Activated naive CD8-positive, alpha-beta T cell treated with anti-CD3 and anti-CD28 coated beads, Interleukin-2, amount 10 ng/mL, durations not matched to agents 7 days and 5 days (primary cell): ENCODE results near the gene IL23R. TPM values are rescaled to one million over a fixed set of nuclear protein-coding genes. Genes with fewer than 3 reads are reported as not detected.
A peak's percentile ranks its signal among the peaks of the same experiment; 100 is the strongest.

Source experiments
- ATAC-seq: fragments of 150-1000 bp; cut with Tn5 transposase; one replicate; pipeline ENCODE4 v1.10.0; 2021; ENCODE audit warnings: low read depth, moderate library complexity
- POLR2A ChIA-PET: fragments of 350-600 bp; sonication (Branson Sonifier 250); formaldehyde crosslinking; loops from one replicate; lab custom pipeline; 2021; ENCODE audit warnings: antibody characterized with exemption; lab: Charles Lee
- DNase-seq: peaks from one replicate; pipeline ENCODE4 v3.0.0; 2021
- H3K27ac Mint-ChIP-seq: one replicate; pipeline ENCODE4 v1.8.0; 2022; ENCODE audit warnings: mild to moderate bottlenecking, mixed read lengths
- H3K27me3 Mint-ChIP-seq: one replicate; pipeline ENCODE4 v1.8.0; 2022; ENCODE audit warnings: mild to moderate bottlenecking, moderate library complexity, mixed read lengths
- H3K36me3 Mint-ChIP-seq: one replicate; pipeline ENCODE4 v1.8.0; 2021; ENCODE audit warnings: mild to moderate bottlenecking, mixed read lengths
- H3K4me1 Mint-ChIP-seq: one replicate; pipeline ENCODE4 v1.8.0; 2021; ENCODE audit warnings: mixed read lengths
- H3K4me3 Mint-ChIP-seq: one replicate; pipeline ENCODE4 v1.8.0; 2022; ENCODE audit warnings: mild to moderate bottlenecking, moderate library complexity, mixed read lengths
- H3K9me3 Mint-ChIP-seq: one replicate; pipeline ENCODE4 v1.8.0; 2021; ENCODE audit warnings: mixed read lengths
- total RNA-seq, 2 experiments: library from RNA; stranded (reverse); gene quantifications; one replicate each; pipeline ENCODE4 v1.2.3, GENCODE V29; 2021

The IL23R gene
- total RNA-seq, 2 experiments from 2014 or later = 0.19 TPM; not detected in 1

DNA sequence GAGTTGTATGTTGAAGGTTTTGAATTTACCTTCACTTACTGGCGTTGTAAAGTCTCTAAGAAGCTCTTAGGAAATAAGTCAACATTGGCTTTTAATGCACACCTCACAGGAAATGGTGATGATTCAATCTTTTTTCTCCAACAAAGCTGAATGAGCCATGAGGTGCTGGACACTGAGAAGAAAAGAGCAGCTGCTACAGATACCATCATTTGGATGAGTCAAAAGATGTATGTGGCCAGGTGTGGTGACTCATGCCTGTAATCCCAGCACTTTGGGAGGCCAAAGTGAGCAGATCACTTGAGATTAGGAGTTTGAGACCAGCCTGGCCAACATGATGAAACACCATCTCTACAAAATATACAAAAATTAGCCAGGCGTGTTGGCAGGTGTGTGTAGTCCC lies 3.3 kb upstream of the IL23R start:
- H3K9me3 Mint-ChIP-seq = peaks cover 5% of the 10 kb centered on the region
- peak; percentile 93 for ATAC-seq
- peaks cover 19% of the 10 kb centered on the region for H3K4me1 Mint-ChIP-seq
- H3K4me3 Mint-ChIP-seq = peak overlapping the region; percentile 36
- peaks cover 8% of the 10 kb centered on the region for H3K27me3 Mint-ChIP-seq
- no peak for DNase-seq
- H3K27ac Mint-ChIP-seq = peak overlapping the region; percentile 69
- POLR2A ChIA-PET = interaction anchor here (0.7 to 1.4 kb wide), 6 partner anchors 8 to 49 kb away, joined by 3 to 5 read pairs (median 4); no protein-coding TSS in a partner anchor
- H3K36me3 Mint-ChIP-seq = peaks cover 11% of the 10 kb centered on the region

DNA sequence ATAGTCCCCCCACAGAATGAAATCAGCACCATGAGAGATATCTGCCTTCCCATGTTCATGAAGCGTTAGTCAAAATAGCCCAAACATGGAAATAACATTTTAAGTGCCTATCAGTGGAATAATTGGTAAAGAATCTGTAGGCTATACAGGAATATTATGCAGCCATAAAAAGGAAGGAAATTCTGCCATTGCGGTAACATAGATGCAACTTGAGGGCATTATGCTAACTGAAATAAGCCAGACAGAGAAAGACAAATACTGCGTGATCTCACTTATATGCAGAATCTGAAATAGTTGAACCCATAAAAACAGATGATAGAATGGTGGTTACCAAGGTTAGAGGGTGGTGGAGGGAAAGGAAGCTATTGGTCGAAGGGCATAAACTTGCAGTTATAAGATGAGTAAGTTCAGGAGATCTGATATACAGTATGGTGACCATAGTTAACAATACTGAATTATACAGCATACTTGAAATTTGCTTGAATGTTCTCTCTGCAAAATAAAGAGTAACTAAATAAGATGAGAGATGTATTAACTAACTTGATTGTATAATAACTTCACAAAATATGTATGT lies 699 bp upstream of the IL23R start:
- Mint-ChIP-seq H3K4me3 (no peak overlapping the region), H3K27me3 (peaks cover 19% of the 10 kb centered on the region), H3K27ac (no peak overlapping the region), H3K9me3 (peaks cover 3% of the 10 kb centered on the region), H3K36me3 (peaks cover 11% of the 10 kb centered on the region), H3K4me1 (peaks cover 20% of the 10 kb centered on the region)
- ATAC-seq (no peak), DNase-seq (no peak)
- POLR2A ChIA-PET = no interaction called here

DNA sequence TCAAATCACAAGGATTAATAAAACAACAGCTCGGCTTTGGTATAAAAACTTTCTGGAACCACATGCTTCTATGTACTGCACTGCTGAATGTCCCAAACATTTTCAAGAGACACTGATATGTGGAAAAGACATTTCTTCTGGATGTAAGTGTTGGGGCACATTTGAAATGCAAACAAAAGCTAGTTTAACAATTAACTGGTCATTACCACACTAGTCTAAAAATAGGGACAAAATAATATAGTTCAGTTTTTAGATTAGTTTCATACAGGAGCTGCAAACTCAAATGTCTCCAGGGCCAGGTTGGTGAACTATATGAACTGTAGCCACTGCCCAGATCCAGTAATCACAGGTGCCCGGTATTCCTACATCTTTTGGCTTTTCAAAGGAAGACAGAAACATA lies 3.2 kb downstream of the IL23R start:
- Mint-ChIP-seq H3K27me3 (peaks cover 19% of the 10 kb centered on the region), H3K27ac (no peak overlapping the region)

GRCh38 chr1:67169932-67170331 lies 3.7 kb downstream of the IL23R start:
- H3K27me3 Mint-ChIP-seq = peaks cover 21% of the 10 kb centered on the region
- H3K4me1 Mint-ChIP-seq = peaks cover 33% of the 10 kb centered on the region
- POLR2A ChIA-PET = interaction anchor here (0.9 kb wide), 1 partner anchor 42 kb away, joined by 3 read pairs; no protein-coding TSS in a partner anchor
- DNase-seq (no peak), ATAC-seq (no peak)
- H3K4me3 Mint-ChIP-seq = no peak overlapping the region
- H3K36me3 Mint-ChIP-seq = peaks cover 8% of the 10 kb centered on the region
- H3K9me3 Mint-ChIP-seq = no peaks in the 10 kb centered on the region
- no peak overlapping the region for H3K27ac Mint-ChIP-seq

More for the DNA sequence above, 3.2 kb downstream of the IL23R start:
- Mint-ChIP-seq H3K36me3 (peaks cover 11% of the 10 kb centered on the region), H3K4me1 (peaks cover 31% of the 10 kb centered on the region), H3K4me3 (no peak overlapping the region), H3K9me3 (peaks cover 3% of the 10 kb centered on the region)
- DNase-seq (no peak), ATAC-seq (no peak)
- POLR2A ChIA-PET = no interaction called here

- H3K4me3 Mint-ChIP-seq = peak overlapping the region; percentile 47
- peak; percentile 68 for ATAC-seq
- H3K4me1 Mint-ChIP-seq = peaks cover 33% of the 10 kb centered on the region
- H3K27ac Mint-ChIP-seq = peak overlapping the region; percentile 82
- no peaks in the 10 kb centered on the region for H3K9me3 Mint-ChIP-seq
- no peak for DNase-seq
- H3K27me3 Mint-ChIP-seq = peaks cover 22% of the 10 kb centered on the region
- POLR2A ChIA-PET = interaction anchor here (0.8 to 1.9 kb wide), 7 partner anchors 8 to 117 kb away, joined by 3 to 5 read pairs (median 3); partner anchors contain the start of gene SLC35D1
- H3K36me3 Mint-ChIP-seq = peaks cover 6% of the 10 kb centered on the region
Measured at GRCh38 chr1:67170751-67171573, 4.7 kb downstream of the IL23R start.

DNA sequence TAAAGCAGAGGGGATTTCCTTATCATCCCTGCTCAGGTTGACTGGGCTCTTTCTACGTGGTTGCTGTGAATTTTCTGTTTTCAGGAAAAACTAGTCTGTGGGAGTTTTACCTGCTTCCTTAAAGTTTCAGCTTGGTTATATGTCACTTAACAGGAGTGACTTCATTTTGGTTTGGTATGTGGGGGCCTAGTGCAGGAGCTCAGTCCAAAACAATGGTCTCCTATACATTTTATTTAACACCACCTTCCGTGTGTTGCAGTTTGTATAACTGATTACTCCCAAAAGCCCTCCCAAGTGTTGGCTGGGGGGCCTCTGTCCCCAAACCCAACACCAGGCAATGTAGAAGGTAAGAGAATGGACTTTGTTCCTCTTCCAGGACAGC lies 5.3 kb downstream of the IL23R start:
- Mint-ChIP-seq H3K9me3 (no peaks in the 10 kb centered on the region), H3K4me1 (peaks cover 30% of the 10 kb centered on the region), H3K36me3 (peaks cover 8% of the 10 kb centered on the region), H3K27ac (peak overlapping the region; percentile 82), H3K27me3 (peaks cover 21% of the 10 kb centered on the region), H3K4me3 (peak overlapping the region; percentile 47)
- POLR2A ChIA-PET = interaction anchor here (1.0 to 1.9 kb wide), 5 partner anchors 19 to 118 kb away, joined by 4 to 6 read pairs (median 4); partner anchors contain the start of gene SLC35D1
- no peak for DNase-seq
- peak; percentile 14 for ATAC-seq

DNA sequence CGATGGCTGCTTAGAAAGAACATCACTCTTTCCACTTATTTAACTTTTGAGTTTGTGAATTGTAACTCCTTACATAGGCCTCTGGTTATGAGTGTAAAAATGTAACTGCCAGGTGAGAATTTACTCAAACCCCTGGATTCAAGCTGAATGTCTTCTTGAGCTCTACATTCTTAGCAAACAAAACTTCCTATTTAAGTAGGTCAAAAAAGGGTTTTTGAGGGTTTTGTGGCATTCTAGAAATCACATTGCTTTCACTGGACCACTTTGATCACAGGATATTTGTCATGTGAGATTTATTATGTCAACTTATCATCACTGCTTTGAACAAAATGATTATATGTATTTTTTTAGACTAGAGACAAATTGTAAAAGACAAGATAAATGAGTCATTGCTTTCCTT lies 5.7 kb downstream of the IL23R start:
- Mint-ChIP-seq H3K4me1 (peaks cover 30% of the 10 kb centered on the region), H3K27me3 (peaks cover 20% of the 10 kb centered on the region), H3K36me3 (peaks cover 8% of the 10 kb centered on the region), H3K27ac (peak overlapping the region; percentile 82), H3K9me3 (no peaks in the 10 kb centered on the region), H3K4me3 (peak overlapping the region; percentile 47)
- DNase-seq = no peak
- POLR2A ChIA-PET = interaction anchor here (0.8 to 1.9 kb wide), 6 partner anchors 9 to 118 kb away, joined by 4 to 6 read pairs (median 4); partner anchors contain the start of gene SLC35D1
- peak; percentile 21 for ATAC-seq

GRCh38 chr1:67173988-67174387 lies 7.7 kb downstream of the IL23R start:
- no peak for DNase-seq
- POLR2A ChIA-PET = no interaction called here
- ATAC-seq = no peak
- peaks cover 10% of the 10 kb centered on the region for H3K27me3 Mint-ChIP-seq
- H3K27ac Mint-ChIP-seq = no peak overlapping the region
- peaks cover 2% of the 10 kb centered on the region for H3K9me3 Mint-ChIP-seq
- H3K36me3 Mint-ChIP-seq = peaks cover 11% of the 10 kb centered on the region
- H3K4me1 Mint-ChIP-seq = peaks cover 30% of the 10 kb centered on the region
- no peak overlapping the region for H3K4me3 Mint-ChIP-seq

DNA sequence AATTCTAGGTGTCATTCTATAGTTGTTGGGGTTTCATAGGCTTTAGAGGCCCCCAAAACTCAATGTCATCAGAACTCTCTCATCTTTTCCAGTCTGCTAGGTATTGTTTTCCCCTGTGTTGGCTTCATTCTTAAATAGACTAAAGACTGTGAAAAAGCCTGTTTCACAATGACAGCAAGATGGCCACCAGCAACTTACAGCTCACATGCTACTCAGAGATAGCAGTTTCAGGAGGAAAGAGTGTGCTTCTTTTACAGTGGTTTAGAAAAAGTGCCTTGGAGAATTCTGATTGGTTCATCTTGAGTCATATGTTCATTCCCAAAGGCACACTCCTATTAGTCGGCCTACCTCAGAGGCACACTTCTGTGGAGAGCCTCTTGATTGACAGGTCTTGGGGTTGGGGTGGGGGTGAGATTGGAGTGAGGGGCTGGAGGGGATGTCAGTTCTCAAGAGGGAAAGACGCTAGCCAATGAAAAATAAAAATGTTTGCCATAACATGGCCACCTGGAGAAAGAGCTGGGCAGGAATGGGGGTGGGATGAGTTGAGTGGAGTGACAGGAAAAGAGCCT lies 8.5 kb downstream of the IL23R start:
- H3K9me3 Mint-ChIP-seq = peaks cover 6% of the 10 kb centered on the region

GRCh38 chr1:67175530-67176087 lies 9.4 kb downstream of the IL23R start:
- peaks cover 29% of the 10 kb centered on the region for H3K4me1 Mint-ChIP-seq
- H3K36me3 Mint-ChIP-seq = peaks cover 14% of the 10 kb centered on the region
- H3K9me3 Mint-ChIP-seq = peaks cover 7% of the 10 kb centered on the region
- H3K27me3 Mint-ChIP-seq = peaks cover 10% of the 10 kb centered on the region
- POLR2A ChIA-PET = no interaction called here
- H3K27ac Mint-ChIP-seq = no peak overlapping the region
- no peak for ATAC-seq
- no peak overlapping the region for H3K4me3 Mint-ChIP-seq
- no peak for DNase-seq

More for the DNA sequence above, 8.5 kb downstream of the IL23R start:
- POLR2A ChIA-PET = no interaction called here
- ATAC-seq = no peak
- peaks cover 30% of the 10 kb centered on the region for H3K4me1 Mint-ChIP-seq
- DNase-seq = no peak
- peaks cover 8% of the 10 kb centered on the region for H3K27me3 Mint-ChIP-seq
- no peak overlapping the region for H3K4me3 Mint-ChIP-seq
- H3K27ac Mint-ChIP-seq = no peak overlapping the region
- peaks cover 12% of the 10 kb centered on the region for H3K36me3 Mint-ChIP-seq

GRCh38 chr1:67184838-67185421 lies 18.7 kb downstream of the IL23R start:
- H3K27ac Mint-ChIP-seq = no peak overlapping the region
- POLR2A ChIA-PET = no interaction called here
- ATAC-seq = no peak
- peaks cover 11% of the 10 kb centered on the region for H3K36me3 Mint-ChIP-seq
- H3K9me3 Mint-ChIP-seq = peaks cover 7% of the 10 kb centered on the region
- no peak for DNase-seq
- peaks cover 13% of the 10 kb centered on the region for H3K27me3 Mint-ChIP-seq
- H3K4me1 Mint-ChIP-seq = peaks cover 1% of the 10 kb centered on the region
- H3K4me3 Mint-ChIP-seq = no peak overlapping the region

DNA sequence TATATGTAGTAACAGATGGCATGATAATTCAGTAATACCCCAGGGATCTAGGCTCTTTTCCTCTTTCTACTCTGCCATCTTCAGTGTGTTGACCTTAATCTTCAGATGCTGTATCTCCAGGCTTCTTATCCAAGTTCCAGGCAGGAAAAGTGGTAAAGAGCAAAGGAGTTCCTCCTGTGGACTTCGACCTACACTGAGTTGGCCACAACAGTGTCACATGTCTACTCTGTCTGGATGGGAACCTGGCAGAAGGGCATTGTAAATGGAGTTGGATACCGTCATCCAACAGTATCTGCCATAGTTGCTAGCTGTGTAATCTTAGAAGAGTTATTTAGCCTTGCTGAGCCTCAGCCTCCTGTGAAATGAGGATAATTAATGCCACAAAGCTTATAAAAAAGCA lies 21.9 kb downstream of the IL23R start:
- Mint-ChIP-seq H3K27ac (no peak overlapping the region), H3K36me3 (no peaks in the 10 kb centered on the region), H3K9me3 (no peaks in the 10 kb centered on the region), H3K27me3 (peaks cover 2% of the 10 kb centered on the region), H3K4me3 (no peak overlapping the region), H3K4me1 (peaks cover 5% of the 10 kb centered on the region)
- DNase-seq = no peak
- POLR2A ChIA-PET = no interaction called here
- no peak for ATAC-seq

- ATAC-seq = no peak
- no peak overlapping the region for H3K27ac Mint-ChIP-seq
- H3K4me1 Mint-ChIP-seq = peaks cover 12% of the 10 kb centered on the region
- H3K4me3 Mint-ChIP-seq = no peak overlapping the region
- no peak for DNase-seq
- no peaks in the 10 kb centered on the region for H3K36me3 Mint-ChIP-seq
- H3K27me3 Mint-ChIP-seq = peaks cover 2% of the 10 kb centered on the region
- H3K9me3 Mint-ChIP-seq = no peaks in the 10 kb centered on the region
- POLR2A ChIA-PET = interaction anchor here (0.7 to 1.4 kb wide), 3 partner anchors 18 to 890 kb away, joined by 3 to 4 read pairs (median 4); no protein-coding TSS in a partner anchor
Measured at GRCh38 chr1:67189953-67190352, 23.7 kb downstream of the IL23R start.
